CD1c-positive myeloid dendritic cell (primary cell): Measurements from ENCODE around the gene STXBP3.
"Not testable (repeated sequence)": the region's sequence is repeated elsewhere in the genome, so short reads cannot be mapped to it uniquely, and the experiment has no call there.

ENCODE experiments used
- DNase-seq: peaks from one replicate; pipeline ENCODE4 v3.0.0-alpha.2; 2016; ENCODE audit errors: extremely low spot score

The STXBP3 gene

DNA sequence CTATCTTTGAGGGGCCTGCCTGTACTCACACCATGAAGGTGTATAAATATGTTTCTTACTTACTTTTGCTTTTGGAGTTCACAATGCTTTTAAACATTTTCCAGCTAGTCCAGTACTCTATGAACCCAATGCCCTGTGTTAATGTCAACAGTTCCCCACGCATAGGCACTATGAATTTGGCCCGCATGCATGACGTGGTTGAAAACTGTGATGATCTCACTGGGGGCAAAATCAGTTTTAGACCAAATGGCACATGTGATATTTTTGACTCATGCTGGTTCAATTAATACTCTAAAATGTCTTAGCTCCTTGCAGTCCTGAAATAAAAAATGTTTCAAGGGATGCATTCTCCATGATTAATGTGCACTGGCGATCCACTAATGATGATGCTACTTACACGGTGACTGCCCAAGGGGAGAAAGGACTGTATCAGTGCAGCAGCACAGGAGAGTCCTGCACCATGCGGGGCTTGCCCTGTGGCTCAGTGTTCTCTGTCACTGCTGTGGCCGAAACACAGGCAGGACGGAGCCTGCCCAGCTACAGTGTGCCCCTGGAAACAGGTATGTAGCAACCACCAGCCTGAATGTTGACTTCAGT, 18.0 kb upstream of the STXBP3 start:
- DNase-seq: no peak

DNA sequence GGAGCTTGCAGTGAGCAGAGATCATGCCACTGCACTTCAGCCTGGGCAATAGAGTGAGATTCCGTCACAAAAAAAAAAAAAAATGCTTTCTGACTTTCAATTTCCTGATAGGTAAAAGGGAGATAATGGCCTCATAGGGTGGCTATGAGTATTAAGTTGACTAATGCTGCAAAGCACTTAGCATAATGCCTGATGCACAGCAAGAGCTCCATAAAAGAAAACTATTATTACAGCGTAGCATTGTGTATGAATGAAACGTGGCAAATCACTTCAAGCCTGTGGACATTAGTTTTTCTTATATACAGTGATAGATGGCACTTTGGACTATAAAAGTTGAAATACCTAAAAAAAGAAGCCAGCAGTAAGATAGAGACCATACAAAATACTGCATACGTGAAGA, 17.0 kb upstream of the STXBP3 start:
- no peak for DNase-seq

DNA sequence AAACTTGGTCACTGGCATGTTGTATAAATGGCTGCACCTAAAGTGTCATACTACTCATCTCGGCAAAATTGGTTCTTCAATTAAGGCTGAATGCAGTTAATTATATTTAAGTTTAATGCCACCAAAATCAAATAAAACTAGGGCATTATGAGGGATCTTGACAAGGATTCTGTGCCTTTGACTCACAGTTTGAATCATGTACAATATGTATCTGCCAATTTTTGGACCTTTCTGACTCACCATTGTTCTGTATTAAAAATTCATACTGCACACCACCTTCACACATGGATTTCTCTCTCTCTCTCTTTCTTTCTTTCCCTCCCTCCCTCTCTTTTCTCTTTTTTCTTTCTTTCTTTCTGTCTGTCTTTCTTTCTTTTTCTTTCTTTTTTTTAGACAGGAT, 14.1 kb upstream of the STXBP3 start:
- DNase-seq: no peak

DNA sequence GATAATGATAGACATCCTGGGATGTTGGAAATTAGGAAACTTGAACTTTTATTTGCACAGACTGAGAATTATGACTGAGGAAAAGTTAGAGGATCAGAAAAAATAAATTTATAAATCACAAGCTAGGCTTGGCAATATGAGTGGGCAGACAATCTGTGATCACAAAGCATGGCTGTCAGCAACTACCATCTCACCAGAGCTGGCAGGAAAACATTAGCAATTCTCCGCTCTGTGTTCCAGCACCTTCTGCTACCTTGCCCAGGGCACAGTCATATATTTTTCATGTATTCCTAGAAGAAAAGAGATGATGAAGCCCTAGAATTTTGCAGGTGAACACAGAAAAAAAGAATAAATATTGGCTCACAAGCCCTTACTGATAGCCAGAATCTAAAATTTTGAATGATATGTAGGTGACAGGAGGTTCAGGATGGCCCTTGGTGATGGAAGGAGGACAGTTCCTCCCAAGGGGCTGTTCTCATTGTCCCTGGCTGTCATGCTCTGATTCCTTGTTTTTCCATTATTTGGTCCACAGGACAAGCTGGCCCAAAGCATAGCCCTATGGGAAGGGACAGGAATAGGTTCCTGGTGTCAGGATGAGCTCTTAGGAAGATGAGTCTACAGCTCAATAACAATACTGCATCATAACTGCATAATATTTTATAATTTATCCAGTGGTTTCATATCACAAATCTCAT, 12.2 kb upstream of the STXBP3 start:
- no peak for DNase-seq

DNA sequence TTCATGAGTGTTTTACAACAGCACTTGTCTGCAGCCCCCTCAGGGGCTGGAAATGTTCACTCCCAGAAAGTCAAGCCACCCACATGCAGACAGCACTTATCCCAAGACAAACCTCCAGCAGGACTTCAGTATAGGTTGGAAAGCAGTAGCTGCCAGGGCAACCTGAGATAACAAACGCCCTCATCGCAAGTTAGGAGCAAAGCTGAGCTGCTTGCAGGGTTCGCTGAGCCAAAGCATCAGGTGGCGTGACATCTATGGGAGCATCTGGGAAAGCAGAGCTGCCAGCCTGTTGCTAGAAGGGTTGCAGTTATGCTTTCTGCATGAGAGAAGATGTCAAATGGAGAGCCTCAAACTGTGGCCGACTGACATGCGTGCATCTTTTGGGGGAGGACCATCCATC, 4.2 kb upstream of the STXBP3 start:
- no peak for DNase-seq

DNA sequence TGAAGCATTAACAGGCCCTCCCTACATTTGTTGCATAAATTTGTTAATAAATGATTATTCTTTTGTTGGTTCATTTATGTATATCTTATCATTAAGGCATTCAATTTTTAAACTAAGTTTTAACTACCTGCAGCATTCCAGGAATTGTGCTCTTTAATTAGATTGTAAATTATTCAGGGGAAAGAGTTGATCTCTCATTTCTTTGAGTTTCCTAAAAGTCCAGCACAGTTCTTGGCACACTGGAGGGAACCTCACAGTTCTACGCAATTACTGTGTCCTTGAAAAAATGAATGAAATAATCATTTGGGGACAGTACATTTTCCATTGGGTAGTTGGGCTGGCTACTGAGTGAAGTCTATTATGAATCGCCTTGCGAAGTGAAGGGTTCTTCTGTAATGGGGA, 493 bp upstream of the STXBP3 start:
- no peak for DNase-seq

DNA sequence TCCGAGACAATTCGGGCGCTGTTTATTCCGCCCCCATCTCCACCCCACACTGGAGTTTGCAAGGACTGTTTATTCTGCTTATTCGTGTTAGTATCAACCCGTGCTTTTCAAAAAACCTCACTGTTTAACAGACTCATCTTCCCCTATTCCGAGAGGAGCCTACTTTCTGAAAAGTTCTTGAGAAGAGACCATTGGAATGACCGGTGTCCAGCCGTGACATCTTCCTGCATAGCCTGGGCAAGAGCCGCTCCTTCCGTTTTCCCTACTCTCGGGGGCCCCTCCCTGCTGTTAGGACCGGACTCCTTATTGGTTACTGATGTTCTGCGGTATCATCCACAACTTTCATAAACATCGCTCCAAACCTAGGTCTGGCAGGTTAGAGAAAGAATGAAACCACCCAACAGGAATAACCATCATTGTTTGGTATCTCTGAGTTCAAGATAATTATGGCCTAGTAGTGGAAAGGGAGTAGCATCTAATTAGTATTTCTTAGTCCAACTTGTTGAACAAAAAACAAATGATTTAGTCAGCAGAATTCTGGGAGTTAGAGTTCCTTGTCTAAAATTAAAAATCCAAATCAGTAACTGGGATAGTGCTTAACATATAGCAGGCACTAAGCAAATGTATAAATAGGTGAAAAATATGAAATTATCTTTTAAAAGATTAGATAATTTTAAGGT, 837 bp downstream of the STXBP3 start:
- peak; percentile 85 for DNase-seq

DNA sequence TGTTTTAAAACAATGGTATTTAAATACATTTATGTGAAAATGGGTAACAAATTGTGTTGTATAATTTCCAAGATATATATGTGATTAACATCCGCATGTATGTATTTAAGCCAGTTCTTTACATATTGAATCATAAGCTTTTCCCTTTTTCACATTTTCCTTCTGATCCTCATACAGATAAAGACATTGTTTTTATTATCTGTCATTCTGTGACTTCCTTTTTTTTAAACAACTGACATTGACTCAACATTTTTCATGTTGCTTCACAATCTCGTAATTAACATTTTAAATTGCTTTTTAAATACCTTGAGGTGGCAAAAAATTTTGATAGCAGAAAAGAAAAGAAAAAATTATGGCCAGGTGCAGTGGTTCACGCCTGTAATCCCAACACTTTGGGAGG, 1.4 kb downstream of the STXBP3 start:
- peak; percentile 49 for DNase-seq

DNA sequence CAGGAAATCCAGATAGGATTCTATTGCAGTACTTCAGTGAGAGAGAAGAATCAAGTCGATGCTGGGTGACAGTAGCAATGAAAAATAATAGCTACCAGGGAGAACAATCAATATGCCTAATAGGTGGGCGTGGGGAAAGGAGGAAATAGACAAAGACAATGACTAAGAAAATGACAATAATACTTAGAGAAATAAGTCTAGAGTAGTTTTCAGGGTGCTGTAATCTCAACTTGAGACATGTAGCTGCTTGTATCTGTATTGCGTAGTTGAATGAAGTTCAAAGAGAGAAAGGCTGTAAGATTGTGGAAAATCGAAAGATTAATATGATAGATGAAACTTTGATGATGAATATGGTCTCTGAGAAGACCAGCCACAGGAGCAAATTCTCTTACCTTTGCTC, 2.6 kb downstream of the STXBP3 start:
- peak; percentile 20 for DNase-seq

DNA sequence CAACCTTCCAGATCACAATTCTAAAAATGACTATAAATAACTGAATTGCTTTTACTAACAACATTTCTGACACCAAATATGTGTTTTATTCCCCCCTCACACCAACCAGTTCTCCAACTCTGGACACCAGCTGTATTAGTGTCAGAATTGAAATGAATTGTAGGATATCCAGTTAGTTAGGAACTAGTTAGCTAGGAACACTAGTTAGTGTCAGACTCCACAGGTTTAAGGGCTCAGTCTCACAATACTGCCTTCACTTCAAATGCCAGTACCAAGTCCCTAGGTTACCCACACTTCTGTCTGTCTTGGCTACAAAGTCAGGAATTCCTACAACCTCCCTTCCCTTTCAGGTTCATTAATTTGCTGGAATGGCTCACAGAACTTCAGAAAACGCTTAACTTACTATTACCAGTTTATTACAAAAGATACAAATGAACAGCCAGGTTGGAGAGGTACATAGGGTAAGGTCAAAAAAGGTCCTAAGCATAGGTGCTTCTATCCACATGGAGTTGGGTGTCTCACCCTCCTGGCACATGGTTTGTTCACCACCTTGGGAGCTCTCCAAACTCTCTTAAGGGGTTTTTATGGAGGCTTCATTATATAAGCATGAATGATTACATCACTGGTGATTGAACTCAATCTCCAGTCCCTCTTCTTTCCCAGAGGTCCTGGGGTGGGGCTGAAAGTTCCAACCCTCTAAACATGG, 4.2 kb downstream of the STXBP3 start:
- no peak for DNase-seq

DNA sequence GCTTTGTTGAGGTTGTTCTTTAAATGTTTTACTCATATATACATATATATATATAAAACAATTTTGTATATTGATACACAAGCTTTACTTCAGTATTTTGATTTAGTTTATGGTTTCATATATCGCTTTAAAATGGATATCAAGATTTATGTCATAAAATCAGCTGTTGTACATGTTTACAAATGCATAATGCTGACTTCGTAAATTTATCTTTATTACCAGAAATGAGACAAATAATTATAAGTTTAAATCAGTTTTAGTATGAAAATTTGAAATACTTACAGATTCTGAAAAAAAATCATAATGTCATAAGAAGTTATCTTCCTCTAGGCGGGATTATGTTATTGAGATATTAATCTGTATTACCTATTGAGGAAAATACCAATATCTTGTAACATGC, 6.9 kb downstream of the STXBP3 start:
- DNase-seq: no peak

DNA sequence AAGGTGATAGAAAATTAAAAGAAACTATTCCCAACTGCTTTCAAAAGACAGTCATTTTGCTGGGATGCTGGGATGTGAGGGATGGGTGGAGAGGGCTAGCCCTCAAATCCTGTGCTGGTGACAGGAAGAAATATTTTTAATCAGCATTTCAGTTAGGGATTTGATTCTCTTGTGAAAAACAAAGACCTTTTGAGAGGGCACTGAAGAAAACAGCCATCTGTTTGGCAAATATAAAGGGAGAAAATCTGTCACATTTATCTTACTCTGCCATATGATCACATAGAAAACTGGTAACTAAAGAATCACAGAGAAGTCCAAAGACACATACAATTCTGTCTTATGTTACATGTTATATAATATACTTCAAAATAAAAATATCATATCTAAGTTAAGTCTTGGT, 12.3 kb downstream of the STXBP3 start:
- DNase-seq: no peak

DNA sequence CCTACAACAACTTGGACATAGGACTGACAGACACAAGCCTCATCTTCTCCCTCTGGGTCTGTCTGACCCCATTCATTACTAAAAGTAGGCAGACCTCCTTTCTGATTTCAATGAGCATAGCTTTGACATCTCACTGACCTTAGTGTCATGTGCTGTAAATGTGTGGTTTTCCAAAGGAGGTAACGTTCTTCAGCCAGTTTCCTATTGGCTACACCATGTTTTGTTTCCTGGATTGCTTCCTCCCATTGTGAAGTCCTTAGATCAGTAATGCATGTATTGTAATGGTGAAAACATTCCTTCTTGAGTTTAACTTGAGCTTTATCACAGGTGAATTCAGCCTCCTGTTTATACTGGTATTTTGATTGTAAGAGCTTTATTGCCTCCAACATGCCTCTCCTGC, 20.6 kb downstream of the STXBP3 start:
- no peak for DNase-seq

DNA sequence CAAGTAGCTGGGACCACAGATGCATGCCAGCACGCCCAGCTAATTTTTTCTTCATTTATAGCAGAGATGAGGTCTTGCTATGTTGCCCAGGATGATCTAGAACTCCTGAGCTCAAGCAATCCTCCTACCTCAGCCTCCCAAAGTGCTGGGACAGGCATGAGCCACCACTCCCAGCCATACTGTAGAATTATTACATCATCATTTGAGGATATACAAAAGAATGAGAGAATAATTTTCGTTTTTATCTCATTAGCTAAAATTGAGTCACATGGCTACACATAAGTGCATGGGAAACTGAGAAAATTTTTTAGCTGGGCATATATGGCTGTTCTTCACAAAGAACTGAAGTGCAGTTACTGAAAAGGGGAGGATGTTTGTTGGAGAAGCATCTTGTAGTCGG, 21.2 kb downstream of the STXBP3 start:
- DNase-seq: no peak

DNA sequence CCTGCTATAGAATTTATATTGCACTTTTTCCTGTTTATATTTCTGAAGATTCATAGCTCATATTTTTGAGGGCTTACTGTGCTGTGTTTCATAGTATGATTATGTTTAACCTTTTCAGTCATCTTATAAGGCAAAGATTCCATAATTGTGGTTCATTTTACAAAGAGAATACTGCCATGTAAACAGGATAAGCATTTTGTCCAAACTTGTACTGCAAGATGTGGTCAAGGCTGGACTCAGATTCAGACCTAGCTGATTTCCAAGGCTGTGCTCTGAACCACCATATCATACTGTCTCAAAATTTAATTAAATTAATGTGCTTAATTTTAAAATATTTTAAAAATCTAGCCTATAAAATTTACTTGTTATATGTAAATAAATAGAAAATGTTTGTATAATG, 31.4 kb downstream of the STXBP3 start:
- no peak for DNase-seq

DNA sequence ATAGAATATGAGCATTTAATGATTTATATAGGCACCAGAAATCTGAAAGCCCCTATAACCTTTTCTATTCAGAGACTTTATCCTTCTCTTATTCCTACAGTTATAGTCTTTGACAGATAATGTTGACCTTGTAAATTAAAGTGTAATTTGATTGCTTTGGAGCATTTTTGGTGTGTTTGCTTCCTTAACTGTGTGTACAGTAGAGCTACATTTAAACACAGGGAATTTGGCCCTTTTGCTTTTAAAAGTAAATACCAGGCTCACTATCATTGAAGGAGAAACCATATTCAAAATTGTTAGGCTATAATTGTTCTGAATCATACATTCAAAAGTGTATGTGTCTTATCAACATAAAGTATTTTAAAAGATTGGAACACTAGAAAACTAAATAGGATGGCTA, 33.0 kb downstream of the STXBP3 start:
- no peak for DNase-seq

DNA sequence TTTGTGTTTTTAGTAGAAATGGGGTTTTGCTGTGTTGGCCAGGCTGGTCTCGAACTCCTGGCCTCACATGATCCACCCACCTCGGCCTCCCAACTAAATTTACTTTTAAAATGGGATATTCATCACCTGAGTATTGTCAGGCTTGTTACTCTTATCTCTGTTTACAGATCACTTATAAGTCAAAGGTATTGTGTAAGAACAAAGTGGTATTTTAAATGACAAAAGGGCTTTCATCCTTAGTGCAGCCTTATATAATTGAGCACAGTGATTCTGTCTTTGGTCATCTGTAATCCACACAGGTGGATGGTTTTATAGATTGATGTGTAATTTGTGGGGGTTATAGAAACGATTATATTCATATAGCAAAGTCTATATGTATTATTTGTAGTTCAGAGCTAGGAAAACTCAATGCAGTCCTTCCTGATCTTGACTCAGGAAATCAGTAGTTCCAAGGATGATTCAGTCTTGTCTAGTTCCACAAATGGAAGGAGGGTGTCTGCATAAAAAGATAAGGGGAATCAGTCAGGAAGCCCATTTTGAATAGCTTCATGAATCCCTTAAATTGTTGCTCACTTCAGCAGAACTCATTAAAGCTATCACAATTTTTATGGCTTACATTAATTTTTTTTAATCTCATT, 34.6 kb downstream of the STXBP3 start:
- no peak for DNase-seq

DNA sequence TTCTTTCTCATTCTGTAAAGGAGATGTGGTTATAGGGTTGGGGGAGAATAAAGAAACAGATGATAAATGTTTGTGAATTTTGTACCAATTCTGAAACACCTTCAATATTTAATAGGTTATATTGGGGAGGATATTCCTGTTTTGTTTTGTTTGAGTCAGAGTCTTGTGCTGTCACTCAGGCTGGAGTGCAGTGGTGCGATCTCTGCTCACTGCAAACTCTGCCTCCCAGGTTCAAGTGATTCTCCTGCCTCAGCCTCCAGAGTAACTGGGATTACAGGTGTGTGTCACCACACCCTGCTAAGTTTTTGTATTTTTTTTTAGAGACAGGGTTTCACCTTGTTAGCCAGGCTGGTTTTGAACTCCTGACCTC, 35.1 kb downstream of the STXBP3 start:
- DNase-seq: not testable (repeated sequence)

DNA sequence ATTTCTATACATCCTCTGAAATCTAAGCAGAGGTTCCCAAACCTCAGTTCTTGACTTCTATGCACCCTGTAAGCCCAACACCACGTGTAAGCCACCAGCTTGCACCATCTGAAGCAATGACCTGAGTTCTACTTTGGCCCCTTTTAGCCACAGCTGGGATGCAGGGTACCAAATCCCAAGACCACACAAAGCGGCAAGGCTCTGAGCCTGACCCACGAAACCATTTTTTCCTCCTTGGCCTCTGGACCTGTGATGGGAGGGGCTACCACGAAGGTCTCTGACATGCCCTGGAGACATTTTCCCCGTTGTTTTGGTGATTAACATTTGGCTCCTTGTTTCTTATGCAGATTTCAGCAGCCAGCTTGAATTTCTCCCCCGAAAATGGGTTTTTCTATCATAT, 38.8 kb downstream of the STXBP3 start:
- no peak for DNase-seq

DNA sequence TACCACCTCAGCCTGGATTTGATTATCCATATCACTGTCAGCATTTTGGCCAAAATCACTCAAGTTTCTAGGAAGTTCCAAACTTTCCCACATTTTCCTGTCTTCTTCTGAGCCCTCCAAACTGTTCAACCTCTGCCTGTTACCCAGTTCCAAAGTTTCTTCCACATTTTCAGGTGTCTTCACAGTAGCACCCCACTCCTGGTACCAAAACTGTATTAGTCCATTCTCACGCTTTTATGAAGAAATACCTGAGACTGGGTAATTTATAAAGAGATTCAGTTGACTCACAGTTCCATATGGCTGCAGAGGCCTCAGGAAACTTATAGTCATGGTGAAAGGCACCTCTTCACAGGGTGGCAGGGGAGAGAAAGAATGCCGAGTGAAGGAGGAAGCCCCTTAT, 39.4 kb downstream of the STXBP3 start:
- DNase-seq: no peak

DNA sequence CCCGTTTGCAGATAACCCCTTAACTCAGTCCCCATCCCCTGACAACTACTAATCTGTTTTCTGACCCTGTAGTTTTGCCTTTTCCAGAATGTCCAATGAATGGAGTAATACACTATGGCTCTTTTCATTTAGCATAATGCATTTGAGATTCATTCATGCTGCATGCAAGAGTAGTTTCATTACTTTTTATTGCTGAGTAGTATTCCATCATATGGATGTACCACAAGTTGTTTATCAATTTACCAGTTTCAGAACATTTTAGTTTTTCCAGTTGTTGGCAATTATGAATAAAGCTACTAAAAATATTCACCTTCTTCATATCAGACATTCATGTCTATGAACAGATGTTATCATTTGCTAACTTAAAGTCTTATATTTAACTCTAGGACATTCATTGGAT, 45.3 kb downstream of the STXBP3 start:
- DNase-seq: no peak

DNA sequence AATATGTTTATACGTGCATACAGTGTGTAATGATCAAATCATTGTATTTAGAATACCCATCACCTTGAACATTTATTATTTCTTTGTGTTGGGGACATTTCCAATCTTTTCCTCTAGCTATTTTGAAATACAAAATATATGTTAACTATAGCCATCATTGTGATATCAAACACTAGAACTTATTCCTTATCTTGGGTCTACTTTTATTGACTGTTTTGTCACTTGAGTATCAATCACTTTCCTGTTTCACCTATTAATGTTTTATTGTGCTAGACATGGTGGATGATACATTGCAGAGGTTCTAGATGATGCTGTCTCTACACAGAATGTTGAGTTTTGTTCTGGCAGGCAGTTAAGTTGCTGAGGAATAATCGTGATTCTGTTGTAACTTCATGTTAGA, 45.9 kb downstream of the STXBP3 start:
- DNase-seq: no peak
